Gastroesophageal sphincter (tissue), 4 donors: ENCODE measurements around the gene GMEB1. TPM values are rescaled to one million over a fixed set of nuclear protein-coding genes. Genes with fewer than 3 reads are reported as not detected.

Experiments
- ATAC-seq: fragments of 150-250 bp; one replicate; pipeline ENCODE4 v1.9.1; 2016; ENCODE audit warnings: mild to moderate bottlenecking, moderate library complexity
- H3K27ac ChIP-seq, 4 donors: fragments of 200-600 bp; sonication (generic) in 3 of 4; 1 replicate in 3 of 4; 2 replicates in 1 of 4; pipeline ENCODE4 v1.5.1; 2016 to 2019
- H3K27me3 ChIP-seq: fragments of 200-600 bp; sonication (generic); one replicate; pipeline ENCODE4 v1.5.1; 2019
- H3K36me3 ChIP-seq, 2 donors: fragments of 200-600 bp; sonication (generic); one replicate each; pipeline ENCODE4 v1.5.1; 2019; ENCODE audit warnings: control low read depth in 1 of 2
- H3K4me1 ChIP-seq, 3 donors: fragments of 200-600 bp; sonication (generic); 1 replicate in 2 of 3; 2 replicates in 1 of 3; pipeline ENCODE4 v1.5.1; 2016 to 2019; ENCODE audit warnings: control low read depth in 2 of 3
- H3K4me3 ChIP-seq, 2 donors: fragments of 200-600 bp; sonication (generic); one replicate each; pipeline ENCODE4 v1.5.1; 2019; ENCODE audit warnings: mild to moderate bottlenecking in 1 of 2, moderate library complexity in 1 of 2
- H3K9me3 ChIP-seq, 3 donors: fragments of 200-600 bp; sonication (generic); one replicate each; pipeline ENCODE4 v1.5.1; 2017 to 2019; ENCODE audit warnings: control low read depth in 2 of 3
- CTCF ChIP-seq, 4 experiments: fragments of 200-600 bp in 2 of 4; fragments of 450-650 bp in 2 of 4; sonication (generic) in 1 of 4; IDR thresholded peaks; one replicate each; pipeline ENCODE4 v1.5.1; 2017 to 2019; ENCODE audit warnings: antibody characterized with exemption in 4 of 4, mild to moderate bottlenecking in 2 of 4, moderate library complexity in 2 of 4
- EP300 ChIP-seq: sonication (generic); formaldehyde crosslinking; IDR thresholded peaks from one replicate; pipeline ENCODE4 v1.6.1; 2017; ENCODE audit warnings: antibody characterized with exemption, mild to moderate bottlenecking
- POLR2A ChIP-seq, 2 donors: fragments of 450-650 bp; IDR thresholded peaks; one replicate each; pipeline ENCODE4 v1.6.1; 2017; ENCODE audit warnings: antibody characterized with exemption in 2 of 2, mild to moderate bottlenecking in 2 of 2, moderate library complexity in 1 of 2
- POLR2AphosphoS5 ChIP-seq: sonication (generic); formaldehyde crosslinking; IDR thresholded peaks from one replicate; pipeline ENCODE4 v1.6.1; 2017; ENCODE audit warnings: antibody characterized with exemption
- WGBS, 2 donors: methylation state at CpG; one replicate each; pipeline ENCODE4 v1.1.5; 2018; ENCODE audit warnings: low coverage in 1 of 2; 5-methylcytosine and 5-hydroxymethylcytosine counted together
- total RNA-seq, 4 donors: library from RNA; depleted of rRNA; stranded (reverse); fragments of >200 nt; gene quantifications; one replicate each; pipeline ENCODE4 v1.1.0, GENCODE V29; 2016

Gene GMEB1, protein sequence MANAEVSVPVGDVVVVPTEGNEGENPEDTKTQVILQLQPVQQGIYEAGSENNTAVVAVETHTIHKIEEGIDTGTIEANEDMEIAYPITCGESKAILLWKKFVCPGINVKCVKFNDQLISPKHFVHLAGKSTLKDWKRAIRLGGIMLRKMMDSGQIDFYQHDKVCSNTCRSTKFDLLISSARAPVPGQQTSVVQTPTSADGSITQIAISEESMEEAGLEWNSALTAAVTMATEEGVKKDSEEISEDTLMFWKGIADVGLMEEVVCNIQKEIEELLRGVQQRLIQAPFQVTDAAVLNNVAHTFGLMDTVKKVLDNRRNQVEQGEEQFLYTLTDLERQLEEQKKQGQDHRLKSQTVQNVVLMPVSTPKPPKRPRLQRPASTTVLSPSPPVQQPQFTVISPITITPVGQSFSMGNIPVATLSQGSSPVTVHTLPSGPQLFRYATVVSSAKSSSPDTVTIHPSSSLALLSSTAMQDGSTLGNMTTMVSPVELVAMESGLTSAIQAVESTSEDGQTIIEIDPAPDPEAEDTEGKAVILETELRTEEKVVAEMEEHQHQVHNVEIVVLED
- total RNA-seq = 10 to 100 TPM in 2 of 4 donors, 1 to 10 TPM in 2; 6.0 to 14.3 (median 10.0) TPM

GRCh38 chr1:28668191-28668955 lies at the start of gene GMEB1:
GMEB1 (plus strand) TSS chr1:28668784; CDS start chr1:28683613, 14,829 bp downstream.
- ATAC-seq = peak; percentile 96
- TF ChIP-seq CTCF (IDR thresholded peaks at IDR 0.05) (peak in 2 of 4 experiments; percentile 25 to 37), EP300 (no peak)
- Histone ChIP-seq H3K4me1 (peaks cover 0 to 27% (median 7%) of the 10 kb centered on the region in 3 donors), H3K9me3 (no peaks in the 10 kb centered on the region), H3K36me3 (no peaks in the 10 kb centered on the region), H3K27ac (peak within 1 kb of the TSS; percentile 96 to 97 (median 96)), H3K4me3 (peak within 1 kb of the TSS; percentile 82 to 89), H3K27me3 (no peaks in the 10 kb centered on the region)
- 2 to 5% methylated on average over 3 to 5 of the region's 57 CpGs for WGBS, 2 donors

DNA sequence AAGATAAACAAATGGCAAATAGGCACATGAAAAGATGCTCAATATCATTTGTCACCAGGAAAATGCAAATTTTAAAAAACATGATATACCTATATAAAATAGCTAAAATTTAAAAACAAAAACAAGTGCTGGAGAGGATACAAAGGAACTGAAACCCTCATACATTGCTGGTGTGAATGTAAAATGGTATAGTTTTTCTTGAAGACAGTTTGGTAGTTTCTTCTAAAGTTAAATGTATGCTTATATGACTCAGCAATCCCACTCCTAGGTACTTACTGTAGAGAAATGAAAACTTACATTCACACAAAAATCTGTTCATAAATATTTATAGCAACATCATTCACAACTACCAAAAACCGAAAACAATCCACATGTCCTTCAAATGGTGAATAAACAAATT lies 36.9 kb upstream of the GMEB1 start:
- Histone ChIP-seq H3K4me1 (no peaks in the 10 kb centered on the region), H3K27me3 (no peaks in the 10 kb centered on the region), H3K27ac (no peak overlapping the region), H3K36me3 (peaks cover 0 to 2% of the 10 kb centered on the region in 2 donors), H3K4me3 (no peak overlapping the region), H3K9me3 (no peaks in the 10 kb centered on the region)
- 88 to 100% methylated on average over 1 of the region's 1 CpG for WGBS, 2 donors
- TF ChIP-seq POLR2AphosphoS5 (no peak), POLR2A (IDR thresholded peaks at IDR 0.05) (no peak), EP300 (no peak), CTCF (IDR thresholded peaks at IDR 0.05) (no peak)
- ATAC-seq = no peak

DNA sequence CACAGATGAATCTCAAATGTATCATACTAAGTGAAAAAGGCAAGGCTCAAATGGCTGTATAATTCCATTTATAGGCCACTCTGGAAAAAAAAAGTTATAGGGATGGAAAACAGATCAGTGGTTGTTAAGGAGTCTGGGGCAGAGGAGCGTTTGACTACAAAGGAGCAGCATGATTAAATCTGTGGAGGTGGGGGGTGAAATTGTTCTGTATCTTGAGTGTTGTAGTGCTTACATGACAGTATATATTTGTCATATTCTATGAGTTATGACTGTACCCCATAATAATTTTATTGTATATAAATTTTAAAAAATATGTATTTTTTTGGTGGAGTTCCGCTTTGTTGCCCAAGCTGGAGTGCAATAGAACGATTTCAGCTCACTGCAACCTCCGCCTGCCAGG lies 36.0 kb upstream of the GMEB1 start:
- H3K4me3 ChIP-seq = no peak overlapping the region
- peaks cover 0 to 5% of the 10 kb centered on the region in 2 donors for H3K36me3 ChIP-seq
- WGBS, 2 donors = 89 to 95% methylated on average over 1 to 4 of the region's 4 CpGs
- H3K27me3 ChIP-seq = no peaks in the 10 kb centered on the region
- no peak for ATAC-seq
- H3K4me1 ChIP-seq = no peaks in the 10 kb centered on the region
- H3K27ac ChIP-seq = no peak overlapping the region
- no peak for TF ChIP-seq EP300
- TF ChIP-seq CTCF (IDR thresholded peaks at IDR 0.05) = no peak
- no peak for TF ChIP-seq POLR2AphosphoS5
- no peak for TF ChIP-seq POLR2A (IDR thresholded peaks at IDR 0.05)
- H3K9me3 ChIP-seq = no peaks in the 10 kb centered on the region

DNA sequence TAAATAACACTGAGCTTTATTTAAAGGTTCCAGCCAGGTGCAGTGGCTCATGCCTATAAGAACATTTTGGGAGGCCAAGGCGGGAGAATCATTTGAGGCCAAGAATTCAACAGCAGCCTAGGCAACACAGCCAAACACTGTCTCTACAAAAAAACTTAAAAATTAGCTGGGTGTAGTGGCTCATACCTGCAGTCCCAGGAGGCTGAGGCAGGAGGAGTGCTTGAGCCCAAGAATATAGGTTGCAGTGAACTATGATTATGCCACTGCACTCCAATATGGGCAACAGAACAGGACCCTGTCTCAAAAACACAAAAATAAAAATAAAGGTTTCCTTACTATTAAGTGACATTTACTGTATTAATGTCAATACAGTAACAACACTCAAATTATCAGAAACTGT lies 27.8 kb upstream of the GMEB1 start:
- Histone ChIP-seq H3K9me3 (no peaks in the 10 kb centered on the region), H3K4me1 (peaks cover 0 to 44% (median 8%) of the 10 kb centered on the region in 3 donors), H3K27ac (no peak overlapping the region), H3K36me3 (peaks cover 0 to 5% of the 10 kb centered on the region in 2 donors), H3K4me3 (no peak overlapping the region), H3K27me3 (no peaks in the 10 kb centered on the region)
- no peak for ATAC-seq
- WGBS, 2 donors = 63 to 67% methylated on average over 1 of the region's 1 CpG
- TF ChIP-seq CTCF (IDR thresholded peaks at IDR 0.05) (no peak), EP300 (no peak), POLR2AphosphoS5 (no peak), POLR2A (IDR thresholded peaks at IDR 0.05) (no peak)
